Measurements from ENCODE around the gene TTLL8. TPM values are rescaled to one million over a fixed set of nuclear protein-coding genes. Genes with fewer than 3 reads are reported as not detected.

Gene TTLL8
- total RNA-seq, 1 experiment from 2014 or later, result not detected

GRCh38 chr22:50022171-50022819 is 35.8 kb downstream of the TTLL8 start:
- Histone ChIP-seq H3K4me2 (ENCODE audit: low read length) (no peak overlapping the region), H3K4me1 (ENCODE audit: insufficient read depth, low read length) (no peaks in the 10 kb centered on the region; the same call in 1 of the 2 replicates), H3K9me3 (ENCODE audit: low read length) (no peaks in the 10 kb centered on the region), H3K79me2 (ENCODE audit: low read length) (no peaks in the 10 kb centered on the region), H3K9ac (ENCODE audit: low read length) (no peak overlapping the region), H2AFZ (ENCODE audit: low read length) (no peak overlapping the region), H3F3A (ENCODE audit: low read length, unreplicated experiment) (no peaks in the 10 kb centered on the region), H3K27me3 (ENCODE audit: low read length) (no peaks in the 10 kb centered on the region), H3K4me3 (ENCODE audit: low read length) (no peak overlapping the region), H3K9me2 (replicated peaks; ENCODE audit: low read length) (no peaks in the 10 kb centered on the region), H3K36me3 (ENCODE audit: low read depth, low read length) (no peaks in the 10 kb centered on the region), H3K27ac (ENCODE audit: low read length) (no peak overlapping the region), H4K20me1 (ENCODE audit: low read length) (no peaks in the 10 kb centered on the region)
- DNase-seq, result no peak
- BruUV-seq (replicated peaks), result no TSS peak
- ATAC-seq, result no peak
- CTCF ChIA-PET, result no interaction called here
- TF ChIP-seq EZH2 (IDR thresholded peaks at IDR 0.05; ENCODE audit: low read length, unreplicated experiment) (no peak), EZH2phosphoT487 (IDR thresholded peaks at IDR 0.05; ENCODE audit: borderline replicate concordance, low read length) (no peak), CTCF (conservative IDR thresholded peaks at IDR 0.05; ENCODE audit: low read depth, low read length) (no peak)
- intact Hi-C loops (cut with micrococcal nuclease), result no loop called here
- POLR2A ChIA-PET (ENCODE audit: unreplicated experiment), result no interaction called here

GRCh38 chr22:50020606-50021005 is 37.5 kb downstream of the TTLL8 start:
- H3K9me3 ChIP-seq (ENCODE audit: low read length), result no peaks in the 10 kb centered on the region
- POLR2A ChIA-PET (ENCODE audit: unreplicated experiment), result no interaction called here
- DNase-seq, result no peak
- no peak overlapping the region for H2AFZ ChIP-seq (ENCODE audit: low read length)
- no peak overlapping the region for H3K9ac ChIP-seq (ENCODE audit: low read length)
- no TSS peak for BruUV-seq (replicated peaks)
- H4K20me1 ChIP-seq (ENCODE audit: low read length), result no peaks in the 10 kb centered on the region
- intact Hi-C loops (cut with micrococcal nuclease), result no loop called here
- H3K36me3 ChIP-seq (ENCODE audit: low read depth, low read length), result no peaks in the 10 kb centered on the region
- H3K27me3 ChIP-seq (ENCODE audit: low read length), result no peaks in the 10 kb centered on the region
- no peaks in the 10 kb centered on the region for H3F3A ChIP-seq (ENCODE audit: low read length, unreplicated experiment)
- TF ChIP-seq CTCF (conservative IDR thresholded peaks at IDR 0.05; ENCODE audit: low read depth, low read length) (no peak), EZH2phosphoT487 (IDR thresholded peaks at IDR 0.05; ENCODE audit: borderline replicate concordance, low read length) (no peak), EZH2 (IDR thresholded peaks at IDR 0.05; ENCODE audit: low read length, unreplicated experiment) (no peak)
- H3K4me3 ChIP-seq (ENCODE audit: low read length), result no peak overlapping the region
- H3K9me2 ChIP-seq (replicated peaks; ENCODE audit: low read length), result no peaks in the 10 kb centered on the region
- H3K4me2 ChIP-seq (ENCODE audit: low read length), result no peak overlapping the region
- ATAC-seq, result no peak
- H3K79me2 ChIP-seq (ENCODE audit: low read length), result no peaks in the 10 kb centered on the region
- CTCF ChIA-PET, result no interaction called here
- no peak overlapping the region for H3K27ac ChIP-seq (ENCODE audit: low read length)
- H3K4me1 ChIP-seq (ENCODE audit: insufficient read depth, low read length), result no peaks in the 10 kb centered on the region

GRCh38 chr22:50019316-50019715 is 38.8 kb downstream of the TTLL8 start:
- CTCF ChIA-PET, result no interaction called here

More at GRCh38 chr22:50019316-50019715, 38.8 kb downstream of the TTLL8 start:
- Histone ChIP-seq H4K20me1 (ENCODE audit: low read length) (no peaks in the 10 kb centered on the region), H2AFZ (ENCODE audit: low read length) (no peak overlapping the region), H3K9me3 (ENCODE audit: low read length) (no peaks in the 10 kb centered on the region), H3K27me3 (ENCODE audit: low read length) (no peaks in the 10 kb centered on the region), H3K27ac (ENCODE audit: low read length) (no peak overlapping the region), H3K9me2 (replicated peaks; ENCODE audit: low read length) (no peaks in the 10 kb centered on the region), H3K79me2 (ENCODE audit: low read length) (no peaks in the 10 kb centered on the region), H3F3A (ENCODE audit: low read length, unreplicated experiment) (no peaks in the 10 kb centered on the region), H3K4me3 (ENCODE audit: low read length) (no peak overlapping the region), H3K36me3 (ENCODE audit: low read depth, low read length) (no peaks in the 10 kb centered on the region), H3K4me2 (ENCODE audit: low read length) (no peak overlapping the region), H3K9ac (ENCODE audit: low read length) (no peak overlapping the region), H3K4me1 (ENCODE audit: insufficient read depth, low read length) (no peaks in the 10 kb centered on the region)
- no TSS peak for BruUV-seq (replicated peaks)
- intact Hi-C loops (cut with micrococcal nuclease), result no loop called here
- POLR2A ChIA-PET (ENCODE audit: unreplicated experiment), result no interaction called here
- no peak for TF ChIP-seq EZH2phosphoT487 (IDR thresholded peaks at IDR 0.05; ENCODE audit: borderline replicate concordance, low read length)
- TF ChIP-seq CTCF (conservative IDR thresholded peaks at IDR 0.05; ENCODE audit: low read depth, low read length), result no peak
- no peak for TF ChIP-seq EZH2 (IDR thresholded peaks at IDR 0.05; ENCODE audit: low read length, unreplicated experiment)
- DNase-seq (no peak), ATAC-seq (no peak)

All from PC-3 (cell line).